GM13976 (cell line): ENCODE results near the gene TNFRSF18.

Experiments
- DNase-seq: peaks from one replicate; pipeline ENCODE4 v3.0.0; 2012; ENCODE audit warnings: low spot score
- in situ Hi-C: fragments of 300-500 bp; cut with MboI; formaldehyde crosslinking; loops from one replicate; pipeline ENCODE4 v1.12.0; 2022; ENCODE audit warnings: low sequenced_read_pairs, mixed read lengths, inconsistent platforms; ENCODE audit not compliant: unreplicated experiment
- TF ChIP-seq, protein P1 (sequence below): IDR thresholded peaks from 2 replicates; pipeline ENCODE4 v1.5.1; 2012; ENCODE audit warnings: borderline replicate concordance, mild to moderate bottlenecking; ENCODE audit not compliant: insufficient read depth; ENCODE audit errors: extremely low read depth, missing control alignments, control extremely low read depth

The TNFRSF18 gene

DNA sequence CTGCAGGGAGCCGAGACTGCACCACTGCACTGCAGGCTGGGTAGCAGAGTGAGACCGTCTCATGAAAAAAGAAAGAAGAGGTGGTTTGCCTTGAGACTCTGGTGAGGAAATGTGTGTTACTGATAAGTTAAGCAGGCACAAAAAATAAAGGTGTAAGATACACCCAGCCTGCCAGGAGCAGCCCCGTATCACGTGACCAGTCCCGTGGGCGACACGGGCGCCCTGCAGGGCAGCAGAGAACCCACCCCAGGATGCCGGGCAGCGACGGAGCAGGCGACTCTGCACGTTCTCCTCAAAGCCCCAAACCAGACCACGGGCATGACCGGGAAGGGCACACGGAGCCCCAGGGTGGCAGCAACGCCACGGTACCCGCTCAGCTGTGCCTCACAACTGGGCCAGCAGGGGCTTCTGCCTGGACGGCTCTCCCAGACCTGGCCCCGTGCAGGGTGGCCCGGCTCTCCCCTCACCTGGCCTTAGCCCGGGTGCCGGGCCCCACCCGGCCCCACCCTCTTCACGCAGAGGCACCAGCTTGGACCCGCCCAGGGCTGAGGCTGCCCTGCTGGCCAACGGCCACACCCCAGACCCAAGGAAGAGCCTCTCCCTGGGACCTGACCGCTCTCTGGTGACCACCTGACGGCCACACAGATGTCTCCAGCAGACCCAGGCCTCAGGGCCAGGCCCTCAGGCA lies 15.6 kb upstream of the TNFRSF18 start:
- TF ChIP-seq, protein P1, sequence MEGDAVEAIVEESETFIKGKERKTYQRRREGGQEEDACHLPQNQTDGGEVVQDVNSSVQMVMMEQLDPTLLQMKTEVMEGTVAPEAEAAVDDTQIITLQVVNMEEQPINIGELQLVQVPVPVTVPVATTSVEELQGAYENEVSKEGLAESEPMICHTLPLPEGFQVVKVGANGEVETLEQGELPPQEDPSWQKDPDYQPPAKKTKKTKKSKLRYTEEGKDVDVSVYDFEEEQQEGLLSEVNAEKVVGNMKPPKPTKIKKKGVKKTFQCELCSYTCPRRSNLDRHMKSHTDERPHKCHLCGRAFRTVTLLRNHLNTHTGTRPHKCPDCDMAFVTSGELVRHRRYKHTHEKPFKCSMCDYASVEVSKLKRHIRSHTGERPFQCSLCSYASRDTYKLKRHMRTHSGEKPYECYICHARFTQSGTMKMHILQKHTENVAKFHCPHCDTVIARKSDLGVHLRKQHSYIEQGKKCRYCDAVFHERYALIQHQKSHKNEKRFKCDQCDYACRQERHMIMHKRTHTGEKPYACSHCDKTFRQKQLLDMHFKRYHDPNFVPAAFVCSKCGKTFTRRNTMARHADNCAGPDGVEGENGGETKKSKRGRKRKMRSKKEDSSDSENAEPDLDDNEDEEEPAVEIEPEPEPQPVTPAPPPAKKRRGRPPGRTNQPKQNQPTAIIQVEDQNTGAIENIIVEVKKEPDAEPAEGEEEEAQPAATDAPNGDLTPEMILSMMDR: no peak
- in situ Hi-C loops: no loop called here

DNA sequence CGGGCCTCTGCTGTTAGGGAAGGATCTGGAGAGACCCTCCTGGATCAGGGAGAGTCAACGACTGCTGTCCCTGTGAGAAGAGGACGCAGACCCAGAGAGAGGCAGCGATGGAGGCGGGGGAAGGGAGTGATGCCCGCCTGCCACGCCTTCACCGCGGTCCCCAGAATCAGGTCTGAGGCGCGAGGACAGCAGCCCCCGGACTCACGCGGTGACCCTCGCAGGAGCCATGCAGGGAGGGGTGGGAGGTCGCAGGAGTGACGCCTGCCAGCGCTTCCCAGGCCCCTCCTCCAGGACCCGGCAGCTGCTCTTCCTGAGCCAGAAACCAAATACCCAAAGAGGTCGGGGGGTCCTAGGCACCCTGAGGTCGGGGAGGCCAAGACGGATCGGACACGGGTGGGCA lies 13.8 kb upstream of the TNFRSF18 start:
- DNase-seq: no peak
- in situ Hi-C loops: no loop called here

More for the DNA sequence above, 15.6 kb upstream of the TNFRSF18 start:
- no peak for DNase-seq

DNA sequence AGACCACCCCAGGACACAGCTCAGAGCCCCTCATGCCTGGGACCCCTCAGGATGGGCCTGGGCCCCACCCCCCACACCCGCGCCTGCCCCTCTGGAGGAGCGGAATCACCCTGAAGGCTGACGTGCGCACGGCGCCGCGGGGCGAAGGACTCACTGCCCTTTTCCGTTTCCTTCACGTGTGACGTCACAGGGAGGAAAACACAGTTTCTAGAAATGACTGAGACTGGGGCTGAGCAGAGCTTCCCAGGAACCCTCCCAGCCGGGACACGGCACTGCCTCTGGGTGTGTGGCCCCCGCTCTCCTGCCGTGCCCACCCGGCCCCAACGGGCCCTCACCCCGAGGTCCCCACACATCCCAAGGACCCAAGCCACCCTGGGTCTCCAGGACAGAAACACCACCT lies 12.9 kb upstream of the TNFRSF18 start:
- no peak for DNase-seq
- TF ChIP-seq, protein P1: no peak
- in situ Hi-C loops: no loop called here

More for the DNA sequence above, 13.8 kb upstream of the TNFRSF18 start:
- TF ChIP-seq, protein P1: no peak

DNA sequence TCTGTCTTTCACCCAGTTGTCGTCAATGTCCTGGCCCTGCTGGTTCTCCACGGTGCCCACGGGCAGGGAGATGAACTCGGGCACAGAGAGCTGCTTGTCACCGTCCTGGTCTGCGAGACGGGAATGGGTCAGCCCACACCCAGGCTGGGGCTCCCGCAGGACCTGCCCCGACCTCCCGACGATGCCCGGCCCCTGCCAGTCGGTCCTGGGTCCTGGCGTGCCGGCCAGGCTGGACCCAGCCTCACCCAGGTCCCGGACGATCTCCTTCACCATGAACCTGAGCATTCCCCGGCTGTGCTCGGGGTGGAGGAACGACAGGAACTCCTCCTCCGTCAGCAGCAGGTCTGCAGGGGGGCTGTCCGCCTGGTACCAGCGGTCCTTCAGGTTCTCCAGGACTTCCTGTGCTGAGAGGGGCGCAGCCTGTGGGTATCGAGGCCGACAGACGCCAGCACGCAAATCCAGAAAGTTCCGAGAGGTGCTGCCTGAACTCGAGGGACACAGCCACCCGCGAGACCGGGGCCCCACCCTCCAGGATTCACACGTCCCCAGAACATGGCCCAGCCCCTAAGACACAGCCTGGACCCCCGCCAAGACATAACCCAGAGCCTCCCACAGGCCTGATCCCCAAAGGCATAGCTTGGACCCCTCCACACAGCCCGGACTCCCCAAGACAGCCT lies 12.3 kb upstream of the TNFRSF18 start:
- DNase-seq: no peak

DNA sequence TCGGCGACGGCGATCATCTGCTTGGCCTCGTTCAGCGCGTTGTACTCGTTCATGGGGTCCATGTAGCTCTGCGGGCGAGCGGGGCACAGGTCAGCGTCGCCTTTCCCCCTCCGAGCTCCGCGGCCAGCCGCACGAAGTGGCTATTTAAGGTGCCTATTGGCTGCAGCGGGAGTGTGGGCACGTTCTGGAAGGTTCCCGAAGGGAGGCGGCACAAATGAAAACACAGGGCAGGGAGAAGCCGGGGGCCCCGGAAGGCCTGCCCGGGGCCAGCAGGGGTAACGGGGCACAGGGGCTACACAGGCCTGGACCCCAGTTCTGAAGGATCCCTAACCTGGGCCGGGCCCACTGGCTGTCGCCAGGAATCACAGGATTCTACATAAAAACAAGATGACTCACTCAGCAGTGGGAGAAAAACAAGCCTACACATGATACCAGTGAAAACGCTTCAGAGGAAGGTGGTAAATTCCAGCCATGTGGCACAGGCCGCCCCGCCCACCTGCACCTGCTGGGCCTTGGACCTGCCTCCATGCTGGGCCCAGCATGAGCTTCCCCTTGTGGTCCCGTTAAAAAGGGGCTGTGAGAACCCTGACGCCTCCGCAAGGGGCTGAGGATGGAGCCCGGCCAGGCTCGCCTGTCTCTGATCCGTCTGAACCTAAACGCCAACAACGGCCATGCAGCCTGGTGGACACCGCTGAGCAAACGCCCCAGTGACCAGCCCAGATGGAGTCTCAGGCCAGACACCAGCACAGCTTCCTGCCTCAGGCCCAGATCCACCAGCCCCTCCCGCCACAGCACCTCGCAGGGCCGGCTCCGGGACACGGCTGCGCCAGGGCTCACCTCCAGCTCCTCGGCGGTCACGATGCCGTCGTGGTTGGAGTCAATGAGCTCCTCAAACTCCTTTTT lies 11.5 kb upstream of the TNFRSF18 start:
- DNase-seq: no peak
- TF ChIP-seq, protein P1: no peak

More for the DNA sequence above, 12.3 kb upstream of the TNFRSF18 start:
- in situ Hi-C loops: no loop called here
- TF ChIP-seq, protein P1: no peak

DNA sequence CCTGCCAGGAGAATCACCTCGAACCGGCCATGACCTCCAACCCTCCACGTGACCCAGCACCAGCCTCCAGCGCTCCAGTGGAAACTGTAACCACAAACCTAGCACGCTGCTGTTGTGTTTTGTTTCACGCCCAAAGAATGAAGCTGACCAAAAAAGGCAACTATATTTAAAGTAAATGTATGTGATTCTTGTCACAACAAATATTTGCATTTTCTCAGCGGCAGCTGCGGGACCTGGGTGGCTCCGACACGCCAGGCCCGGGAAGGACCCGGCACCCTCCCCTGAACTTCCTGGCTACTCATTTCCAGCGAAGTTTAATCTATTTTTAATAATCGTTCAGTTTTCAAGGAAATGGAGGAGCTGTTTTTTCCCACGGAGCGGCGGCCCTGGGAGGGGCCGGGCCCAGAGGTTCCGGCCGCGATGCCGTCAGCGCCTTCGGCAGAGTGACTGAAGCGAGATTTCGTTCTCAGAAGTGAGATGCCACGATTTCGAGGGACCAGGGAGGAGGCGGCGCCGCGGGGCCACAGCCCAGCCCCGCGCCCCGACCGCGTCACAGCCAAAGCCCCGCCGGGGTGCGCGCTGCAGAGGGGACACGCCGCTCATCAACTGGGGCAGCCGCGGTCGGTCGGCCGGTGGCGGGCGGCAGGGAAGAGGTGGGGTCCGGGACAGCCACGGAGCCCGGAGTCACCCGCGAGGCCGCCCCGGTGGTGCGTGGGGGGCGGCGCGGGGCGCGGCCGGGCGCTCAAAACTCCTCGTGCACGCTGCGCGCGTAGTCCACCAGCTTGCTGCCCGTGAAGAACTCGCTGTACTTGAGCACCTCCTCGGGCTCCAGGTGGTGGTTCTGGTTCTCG lies 10.6 kb upstream of the TNFRSF18 start:
- TF ChIP-seq, protein P1: no peak
- no peak for DNase-seq
- in situ Hi-C loops: no loop called here

More for the DNA sequence above, 11.5 kb upstream of the TNFRSF18 start:
- in situ Hi-C loops: no loop called here
